HG03097 (cell line): ENCODE measurements around the gene STAT3.
"Not testable (repeated sequence)": the region's sequence is repeated elsewhere in the genome, so short reads cannot be mapped to it uniquely, and the experiment has no call there.

Source experiments
- ATAC-seq: cut with Tn5 transposase; IDR thresholded peaks from one replicate; pipeline ENCODE4 v1.9.1; 2021; ENCODE audit not compliant: unreplicated experiment, low FRiP score

Gene STAT3

GRCh38 chr17:42388381-42389134 is at the start of gene STAT3:
TSS of gene STAT3 (minus strand) at chr17:42388442. CDS start at chr17:42348516, 39,926 bp downstream.
- ATAC-seq = peak; percentile 87

- ATAC-seq = no peak
These were observed 48.1 kb upstream of the STAT3 start for GRCh38 chr17:42436391-42436790.

- no peak for ATAC-seq
These were observed 43.5 kb upstream of the STAT3 start for GRCh38 chr17:42431758-42432161.

- no peak for ATAC-seq
These were observed 41.6 kb upstream of the STAT3 start for GRCh38 chr17:42429726-42430447.

GRCh38 chr17:42428141-42428944 is 40.1 kb upstream of the STAT3 start:
- ATAC-seq = no peak

GRCh38 chr17:42424991-42425610 is 36.9 kb upstream of the STAT3 start:
- ATAC-seq = no peak

- no peak for ATAC-seq
These were observed 35.5 kb upstream of the STAT3 start for GRCh38 chr17:42423766-42424165.

- no peak for ATAC-seq
These were observed 34.9 kb upstream of the STAT3 start, which contains the start of gene CAVIN1 for GRCh38 chr17:42422958-42423712. TSS of gene CAVIN1 (minus strand) at chr17:42423256. CDS start at chr17:42423097, 159 bp downstream.

GRCh38 chr17:42422412-42422957 is 34.2 kb upstream of the STAT3 start:
- ATAC-seq = no peak

- no peak for ATAC-seq
These were observed 33.5 kb upstream of the STAT3 start for GRCh38 chr17:42421507-42422338.

GRCh38 chr17:42421136-42421506 is 32.9 kb upstream of the STAT3 start:
- no peak for ATAC-seq

GRCh38 chr17:42417981-42418380 is 29.7 kb upstream of the STAT3 start:
- ATAC-seq = not testable (repeated sequence)

GRCh38 chr17:42414704-42415409 is 26.6 kb upstream of the STAT3 start:
- no peak for ATAC-seq

GRCh38 chr17:42413464-42414040 is 25.3 kb upstream of the STAT3 start:
- ATAC-seq = no peak

GRCh38 chr17:42411905-42412679 is 23.9 kb upstream of the STAT3 start:
- no peak for ATAC-seq

GRCh38 chr17:42411361-42411760 is 23.1 kb upstream of the STAT3 start:
- no peak for ATAC-seq

GRCh38 chr17:42410319-42410685 is 22.1 kb upstream of the STAT3 start:
- ATAC-seq = no peak
